Measurements from ENCODE around the gene TMEM179. TPM values are rescaled to one million over a fixed set of nuclear protein-coding genes. Genes with fewer than 3 reads are reported as not detected.

The TMEM179 gene
- total RNA-seq, 2 donors from 2014 or later = 2.6 to 9.6 TPM

GRCh38 chr14:104590240-104590965 lies 14.2 kb downstream of the TMEM179 start:
- Histone ChIP-seq H3K4me1 (no peaks in the 10 kb centered on the region), H3K27me3 (no peaks in the 10 kb centered on the region), H3K4me3 (no peak overlapping the region), H3K36me3 (replicated peaks in 1 of 2; ENCODE audit: insufficient read depth in 1 of 2, low read depth in 2 of 2) (no peaks in the 10 kb centered on the region), H3K27ac (no peak overlapping the region), H3K9me3 (no peaks in the 10 kb centered on the region)
- TF ChIP-seq POLR2A (IDR thresholded peaks at IDR 0.05) = no peak
- no peak for TF ChIP-seq CTCF (IDR thresholded peaks at IDR 0.05)
- no peak for DNase-seq
- no peak for ATAC-seq
- 70 to 74% methylated on average over 18 to 23 of the region's 23 CpGs for WGBS, 2 donors
- intact Hi-C loops (cut with DNase I) = no loop called here

- ATAC-seq = no peak
- WGBS, 2 donors = 66 to 81% methylated on average over 14 to 25 of the region's 26 CpGs
- no peaks in the 10 kb centered on the region for H3K4me1 ChIP-seq
- no peak overlapping the region for H3K4me3 ChIP-seq
- no peak for DNase-seq
- TF ChIP-seq CTCF (IDR thresholded peaks at IDR 0.05) (no peak), POLR2A (IDR thresholded peaks at IDR 0.05) (no peak)
- no peaks in the 10 kb centered on the region for H3K27me3 ChIP-seq
- H3K27ac ChIP-seq = no peak overlapping the region
- H3K9me3 ChIP-seq = no peaks in the 10 kb centered on the region
- intact Hi-C loops (cut with DNase I) = no loop called here
- no peaks in the 10 kb centered on the region for H3K36me3 ChIP-seq (replicated peaks in 1 of 2; ENCODE audit: insufficient read depth in 1 of 2, low read depth in 2 of 2)
Observed at GRCh38 chr14:104589338-104590195, 15.0 kb downstream of the TMEM179 start.

- TF ChIP-seq POLR2A (IDR thresholded peaks at IDR 0.05) = no peak
- no peak for TF ChIP-seq CTCF (IDR thresholded peaks at IDR 0.05)
- no peak for ATAC-seq
- Histone ChIP-seq H3K36me3 (replicated peaks in 1 of 2; ENCODE audit: insufficient read depth in 1 of 2, low read depth in 2 of 2) (no peaks in the 10 kb centered on the region), H3K4me3 (no peak overlapping the region), H3K27ac (no peak overlapping the region), H3K27me3 (no peaks in the 10 kb centered on the region), H3K9me3 (no peaks in the 10 kb centered on the region), H3K4me1 (no peaks in the 10 kb centered on the region)
- 72 to 76% methylated on average over 6 to 38 of the region's 38 CpGs for WGBS, 2 donors
- intact Hi-C loops (cut with DNase I) = no loop called here
- no peak for DNase-seq
Observed at GRCh38 chr14:104588066-104588857, 16.3 kb downstream of the TMEM179 start.

- no peak overlapping the region for H3K4me3 ChIP-seq
- no peaks in the 10 kb centered on the region for H3K27me3 ChIP-seq
- no peak overlapping the region for H3K27ac ChIP-seq
- 51 to 73% methylated on average over 5 to 16 of the region's 19 CpGs for WGBS, 2 donors
- H3K9me3 ChIP-seq = no peaks in the 10 kb centered on the region
- H3K36me3 ChIP-seq (replicated peaks in 1 of 2; ENCODE audit: insufficient read depth in 1 of 2, low read depth in 2 of 2) = no peaks in the 10 kb centered on the region
- H3K4me1 ChIP-seq = peaks cover 6% of the 10 kb centered on the region
- TF ChIP-seq POLR2A (IDR thresholded peaks at IDR 0.05) (no peak), CTCF (IDR thresholded peaks at IDR 0.05) (no peak)
- intact Hi-C loops (cut with DNase I) = no loop called here
- DNase-seq (no peak), ATAC-seq (no peak)
Observed at GRCh38 chr14:104587641-104588040, 16.9 kb downstream of the TMEM179 start.
